ENCODE results near the gene RPL23. TPM values are rescaled to one million over a fixed set of nuclear protein-coding genes. Genes with fewer than 3 reads are reported as not detected.

The RPL23 gene
- total and polyA plus RNA-seq, 2 experiments from 2014 or later: 877 to 4,267 TPM

GRCh38 chr17:38886643-38887010 is 33.1 kb upstream of the RPL23 start (continued):
- TF ChIP-seq, protein P1, sequence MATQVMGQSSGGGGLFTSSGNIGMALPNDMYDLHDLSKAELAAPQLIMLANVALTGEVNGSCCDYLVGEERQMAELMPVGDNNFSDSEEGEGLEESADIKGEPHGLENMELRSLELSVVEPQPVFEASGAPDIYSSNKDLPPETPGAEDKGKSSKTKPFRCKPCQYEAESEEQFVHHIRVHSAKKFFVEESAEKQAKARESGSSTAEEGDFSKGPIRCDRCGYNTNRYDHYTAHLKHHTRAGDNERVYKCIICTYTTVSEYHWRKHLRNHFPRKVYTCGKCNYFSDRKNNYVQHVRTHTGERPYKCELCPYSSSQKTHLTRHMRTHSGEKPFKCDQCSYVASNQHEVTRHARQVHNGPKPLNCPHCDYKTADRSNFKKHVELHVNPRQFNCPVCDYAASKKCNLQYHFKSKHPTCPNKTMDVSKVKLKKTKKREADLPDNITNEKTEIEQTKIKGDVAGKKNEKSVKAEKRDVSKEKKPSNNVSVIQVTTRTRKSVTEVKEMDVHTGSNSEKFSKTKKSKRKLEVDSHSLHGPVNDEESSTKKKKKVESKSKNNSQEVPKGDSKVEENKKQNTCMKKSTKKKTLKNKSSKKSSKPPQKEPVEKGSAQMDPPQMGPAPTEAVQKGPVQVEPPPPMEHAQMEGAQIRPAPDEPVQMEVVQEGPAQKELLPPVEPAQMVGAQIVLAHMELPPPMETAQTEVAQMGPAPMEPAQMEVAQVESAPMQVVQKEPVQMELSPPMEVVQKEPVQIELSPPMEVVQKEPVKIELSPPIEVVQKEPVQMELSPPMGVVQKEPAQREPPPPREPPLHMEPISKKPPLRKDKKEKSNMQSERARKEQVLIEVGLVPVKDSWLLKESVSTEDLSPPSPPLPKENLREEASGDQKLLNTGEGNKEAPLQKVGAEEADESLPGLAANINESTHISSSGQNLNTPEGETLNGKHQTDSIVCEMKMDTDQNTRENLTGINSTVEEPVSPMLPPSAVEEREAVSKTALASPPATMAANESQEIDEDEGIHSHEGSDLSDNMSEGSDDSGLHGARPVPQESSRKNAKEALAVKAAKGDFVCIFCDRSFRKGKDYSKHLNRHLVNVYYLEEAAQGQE (IDR thresholded peaks at IDR 0.05; ENCODE audit: unreplicated experiment): no peak

DNA sequence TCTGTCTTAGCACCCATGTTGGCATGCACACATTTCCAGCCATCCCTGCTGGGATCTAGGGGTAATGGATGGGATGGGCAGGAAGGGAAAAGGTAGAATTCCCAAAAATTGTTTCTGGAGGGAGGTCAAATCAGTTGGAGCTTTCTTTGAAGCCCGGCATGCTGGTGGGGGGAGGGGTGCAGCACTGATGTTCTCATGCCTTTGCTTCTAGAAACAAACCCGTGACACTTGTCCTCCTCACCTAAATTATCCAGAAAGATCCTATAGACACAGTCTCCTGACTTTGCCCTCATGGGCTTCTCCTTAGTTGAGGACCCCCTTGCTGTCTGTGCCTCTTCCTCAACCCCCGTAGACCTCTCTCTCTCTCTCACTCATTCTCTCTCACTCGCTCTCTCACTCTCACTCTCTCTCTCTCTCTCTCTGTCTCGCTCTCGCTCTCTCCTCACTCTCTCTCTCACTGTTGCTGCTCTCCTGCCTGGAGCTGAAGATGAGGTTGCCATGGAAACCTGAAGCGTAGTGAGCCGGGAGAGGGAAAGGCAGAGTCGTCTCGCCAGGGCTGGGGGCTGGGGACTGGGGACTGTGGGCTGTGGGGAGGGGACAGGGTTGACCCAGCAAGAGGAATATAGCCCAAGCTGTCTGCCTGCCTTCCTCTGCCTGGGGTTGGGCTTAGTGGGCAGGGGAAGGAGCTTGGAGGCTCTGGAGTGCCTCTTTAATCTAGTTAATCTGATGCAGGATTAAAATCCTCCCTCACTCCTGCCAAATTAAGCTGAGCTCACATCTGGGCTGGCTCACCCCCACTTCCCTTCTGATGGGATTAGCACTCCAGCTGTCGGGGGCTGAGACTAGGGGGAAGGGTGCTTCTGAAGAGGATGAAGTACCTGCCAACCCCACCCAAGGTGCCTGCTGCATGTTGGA is 32.5 kb upstream of the RPL23 start:
- H3K9me2 ChIP-seq (ENCODE audit: insufficient read depth): no peaks in the 10 kb centered on the region
- H4K20me1 ChIP-seq (replicated peaks; ENCODE audit: insufficient read depth): peaks cover 14% of the 10 kb centered on the region; the same call in 1 of the 2 replicates
- Mint-ChIP-seq H3K4me1 (peaks cover 62% of the 10 kb centered on the region), H3K9me3 (no peaks in the 10 kb centered on the region), H3K4me3 (peak overlapping the region; percentile 12), H3K27me3 (ENCODE audit: insufficient read depth, low read depth, poor library complexity) (peaks cover 18% of the 10 kb centered on the region), H3K27ac (peak overlapping the region; percentile 6), H3K36me3 (ENCODE audit: low read depth) (peaks cover 39% of the 10 kb centered on the region)
- TF ChIP-seq JUNB (IDR thresholded peaks at IDR 0.05; ENCODE audit: unreplicated experiment) (no peak), ETS1 (IDR thresholded peaks at IDR 0.05) (no peak)
- H3K4me3 ChIP-seq: peak overlapping the region; percentile 13; the same call in 1 of the 2 replicates
- peaks cover 56% of the 10 kb centered on the region for H3K4me1 ChIP-seq (ENCODE audit: insufficient read depth)
- ATAC-seq: peak; percentile 43
- H3K27ac ChIP-seq (ENCODE audit: low read depth): 0 out of 2 replicates have a peak overlapping the region, but pooled peaks have one; percentile 72
- no peaks in the 10 kb centered on the region for H3K27me3 ChIP-seq (ENCODE audit: insufficient read depth)
- peaks cover 84% of the 10 kb centered on the region for H3K79me2 ChIP-seq (replicated peaks; ENCODE audit: insufficient read depth)
- no peak overlapping the region for H2AFZ ChIP-seq
- peak; percentile 78 for DNase-seq (ENCODE audit: low spot score)
- H3K4me2 ChIP-seq: peak overlapping the region; percentile 73
- H3K36me3 ChIP-seq (ENCODE audit: insufficient read depth): no peaks in the 10 kb centered on the region; the same call in 1 of the 2 replicates
- H3F3A ChIP-seq (replicated peaks; ENCODE audit: low read depth): 0 out of 2 replicates have a peak, but pooled peaks cover 3% of the 10 kb centered on the region

GRCh38 chr17:38885044-38885727 is 31.7 kb upstream of the RPL23 start:
- peak overlapping the region; percentile 6; the same call in 1 of the 2 replicates for H3K27ac Mint-ChIP-seq
- TF ChIP-seq NANOG (IDR thresholded peaks at IDR 0.05; ENCODE audit: borderline replicate concordance) (no peak), CREB1 (CRISPR knock-in tag; IDR thresholded peaks at IDR 0.05; ENCODE audit: low read depth) (no peak), EZH2phosphoT487 (IDR thresholded peaks at IDR 0.05; ENCODE audit: unreplicated experiment) (no peak)
- TF ChIP-seq, protein P2, sequence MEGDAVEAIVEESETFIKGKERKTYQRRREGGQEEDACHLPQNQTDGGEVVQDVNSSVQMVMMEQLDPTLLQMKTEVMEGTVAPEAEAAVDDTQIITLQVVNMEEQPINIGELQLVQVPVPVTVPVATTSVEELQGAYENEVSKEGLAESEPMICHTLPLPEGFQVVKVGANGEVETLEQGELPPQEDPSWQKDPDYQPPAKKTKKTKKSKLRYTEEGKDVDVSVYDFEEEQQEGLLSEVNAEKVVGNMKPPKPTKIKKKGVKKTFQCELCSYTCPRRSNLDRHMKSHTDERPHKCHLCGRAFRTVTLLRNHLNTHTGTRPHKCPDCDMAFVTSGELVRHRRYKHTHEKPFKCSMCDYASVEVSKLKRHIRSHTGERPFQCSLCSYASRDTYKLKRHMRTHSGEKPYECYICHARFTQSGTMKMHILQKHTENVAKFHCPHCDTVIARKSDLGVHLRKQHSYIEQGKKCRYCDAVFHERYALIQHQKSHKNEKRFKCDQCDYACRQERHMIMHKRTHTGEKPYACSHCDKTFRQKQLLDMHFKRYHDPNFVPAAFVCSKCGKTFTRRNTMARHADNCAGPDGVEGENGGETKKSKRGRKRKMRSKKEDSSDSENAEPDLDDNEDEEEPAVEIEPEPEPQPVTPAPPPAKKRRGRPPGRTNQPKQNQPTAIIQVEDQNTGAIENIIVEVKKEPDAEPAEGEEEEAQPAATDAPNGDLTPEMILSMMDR (conservative IDR thresholded peaks at IDR 0.05; ENCODE audit: low read depth in 2 of 2): no peak

More at GRCh38 chr17:38885044-38885727, 31.7 kb upstream of the RPL23 start:
- peak overlapping the region; percentile 13; the same call in 1 of the 2 replicates for H3K4me3 ChIP-seq
- peaks cover 64% of the 10 kb centered on the region for H3K4me1 ChIP-seq (ENCODE audit: insufficient read depth)
- H3K79me2 ChIP-seq (replicated peaks; ENCODE audit: insufficient read depth): peaks cover 92% of the 10 kb centered on the region
- H3K27ac ChIP-seq (ENCODE audit: low read depth): peak overlapping the region; percentile 50; the same call in 1 of the 2 replicates
- no peaks in the 10 kb centered on the region for H3K27me3 ChIP-seq (ENCODE audit: insufficient read depth)
- H2AFZ ChIP-seq: no peak overlapping the region
- peaks cover 14% of the 10 kb centered on the region; the same call in 1 of the 2 replicates for H4K20me1 ChIP-seq (replicated peaks; ENCODE audit: insufficient read depth)
- no peak overlapping the region; the same call in 2 of the 3 replicates for H3K4me3 Mint-ChIP-seq
- peaks cover 69% of the 10 kb centered on the region for H3K4me1 Mint-ChIP-seq
- H3F3A ChIP-seq (replicated peaks; ENCODE audit: low read depth): 0 out of 2 replicates have a peak, but pooled peaks cover 3% of the 10 kb centered on the region
- no peaks in the 10 kb centered on the region for H3K9me2 ChIP-seq (ENCODE audit: insufficient read depth)
- ATAC-seq (no peak), DNase-seq (ENCODE audit: low spot score) (no peak)
- peaks cover 20% of the 10 kb centered on the region for H3K27me3 Mint-ChIP-seq (ENCODE audit: insufficient read depth, low read depth, poor library complexity)
- H3K36me3 ChIP-seq (ENCODE audit: insufficient read depth): peaks cover 4% of the 10 kb centered on the region; the same call in 1 of the 2 replicates
- peaks cover 43% of the 10 kb centered on the region for H3K36me3 Mint-ChIP-seq (ENCODE audit: low read depth)
- H3K4me2 ChIP-seq: peak overlapping the region; percentile 73
- no peaks in the 10 kb centered on the region for H3K9me3 Mint-ChIP-seq

All from GM23338 (cell line).